Measurements from ENCODE around the gene ANKRD39. TPM values are rescaled to one million over a fixed set of nuclear protein-coding genes. Genes with fewer than 3 reads are reported as not detected.

ANKRD39 gene
- total RNA-seq, 1 experiment from 2014 or later: 29.4 TPM

DNA sequence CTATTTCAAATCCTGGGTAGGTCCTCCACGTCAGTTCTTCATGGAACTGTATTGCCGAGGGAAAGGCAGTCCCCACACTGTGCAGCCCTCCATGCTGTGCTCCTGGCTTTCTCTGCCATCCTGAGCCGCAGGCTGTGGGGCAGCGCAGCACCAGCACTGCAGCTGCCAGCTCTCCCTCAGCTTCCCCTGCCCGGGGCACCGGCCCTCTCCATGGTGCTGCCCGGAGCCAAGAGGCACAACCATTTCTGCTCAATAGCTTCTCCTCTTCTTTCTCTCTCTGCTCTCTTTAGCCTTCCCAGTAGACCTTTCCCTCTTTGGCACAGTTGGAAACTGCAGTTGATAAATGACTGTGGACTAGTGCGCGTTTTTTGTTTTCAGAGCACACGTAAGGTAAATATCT, 26.1 kb downstream of the ANKRD39 start:
- ATAC-seq (no peak), DNase-seq (no peak)
- CTCF ChIA-PET: no interaction called here
- Histone ChIP-seq H3K79me2 (ENCODE audit: low read length) (no peaks in the 10 kb centered on the region), H3K4me2 (ENCODE audit: low read length) (no peak overlapping the region), H3K9me3 (ENCODE audit: low read length) (no peaks in the 10 kb centered on the region), H3F3A (ENCODE audit: low read length, unreplicated experiment) (peaks cover 5% of the 10 kb centered on the region), H3K27ac (ENCODE audit: low read length) (no peak overlapping the region), H4K20me1 (ENCODE audit: low read length) (no peaks in the 10 kb centered on the region), H3K36me3 (ENCODE audit: low read depth, low read length) (peaks cover 12% of the 10 kb centered on the region), H3K27me3 (ENCODE audit: low read length) (no peaks in the 10 kb centered on the region), H2AFZ (ENCODE audit: low read length) (no peak overlapping the region), H3K9ac (ENCODE audit: low read length) (no peak overlapping the region), H3K4me3 (ENCODE audit: low read length) (no peak overlapping the region), H3K9me2 (replicated peaks; ENCODE audit: low read length) (no peaks in the 10 kb centered on the region), H3K4me1 (ENCODE audit: insufficient read depth, low read length) (peaks cover 11% of the 10 kb centered on the region)
- TF ChIP-seq, protein P1, sequence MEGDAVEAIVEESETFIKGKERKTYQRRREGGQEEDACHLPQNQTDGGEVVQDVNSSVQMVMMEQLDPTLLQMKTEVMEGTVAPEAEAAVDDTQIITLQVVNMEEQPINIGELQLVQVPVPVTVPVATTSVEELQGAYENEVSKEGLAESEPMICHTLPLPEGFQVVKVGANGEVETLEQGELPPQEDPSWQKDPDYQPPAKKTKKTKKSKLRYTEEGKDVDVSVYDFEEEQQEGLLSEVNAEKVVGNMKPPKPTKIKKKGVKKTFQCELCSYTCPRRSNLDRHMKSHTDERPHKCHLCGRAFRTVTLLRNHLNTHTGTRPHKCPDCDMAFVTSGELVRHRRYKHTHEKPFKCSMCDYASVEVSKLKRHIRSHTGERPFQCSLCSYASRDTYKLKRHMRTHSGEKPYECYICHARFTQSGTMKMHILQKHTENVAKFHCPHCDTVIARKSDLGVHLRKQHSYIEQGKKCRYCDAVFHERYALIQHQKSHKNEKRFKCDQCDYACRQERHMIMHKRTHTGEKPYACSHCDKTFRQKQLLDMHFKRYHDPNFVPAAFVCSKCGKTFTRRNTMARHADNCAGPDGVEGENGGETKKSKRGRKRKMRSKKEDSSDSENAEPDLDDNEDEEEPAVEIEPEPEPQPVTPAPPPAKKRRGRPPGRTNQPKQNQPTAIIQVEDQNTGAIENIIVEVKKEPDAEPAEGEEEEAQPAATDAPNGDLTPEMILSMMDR (conservative IDR thresholded peaks at IDR 0.05; ENCODE audit: low read depth, low read length): no peak
- TF ChIP-seq EZH2phosphoT487 (IDR thresholded peaks at IDR 0.05; ENCODE audit: borderline replicate concordance, low read length) (no peak), EZH2 (IDR thresholded peaks at IDR 0.05; ENCODE audit: low read length, unreplicated experiment) (no peak)
- intact Hi-C loops (cut with micrococcal nuclease): no loop called here
- POLR2A ChIA-PET (ENCODE audit: unreplicated experiment): no interaction called here
- BruUV-seq (replicated peaks): no TSS peak

DNA sequence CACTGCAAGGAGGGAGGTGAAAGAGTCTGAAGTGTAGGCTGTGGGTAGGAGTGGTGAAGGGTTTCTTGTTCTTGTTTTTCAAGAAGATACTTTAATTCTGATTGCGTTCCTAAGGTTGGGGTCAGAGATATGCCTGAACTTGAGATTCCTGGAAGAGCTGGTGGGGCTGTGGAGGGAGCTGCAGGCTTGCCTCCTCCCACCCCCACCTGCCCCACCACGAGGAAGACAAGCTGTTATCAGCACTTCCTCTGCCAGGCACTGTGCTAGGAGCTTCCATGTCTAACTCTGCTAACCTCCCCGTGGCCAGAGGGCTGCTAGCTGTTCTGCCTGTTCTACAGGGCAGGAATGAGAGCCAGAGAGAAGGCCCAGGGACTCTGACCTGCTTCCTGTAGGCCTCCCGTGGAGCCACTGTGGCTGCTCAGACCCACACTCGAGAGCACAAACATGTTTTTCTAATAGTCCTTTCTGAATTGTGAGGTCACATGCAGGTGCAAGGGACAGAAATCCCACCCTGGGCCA, 27.7 kb downstream of the ANKRD39 start:
- H2AFZ ChIP-seq (ENCODE audit: low read length): no peak overlapping the region
- no peak for DNase-seq
- H3K4me3 ChIP-seq (ENCODE audit: low read length): no peak overlapping the region
- peaks cover 11% of the 10 kb centered on the region for H3K4me1 ChIP-seq (ENCODE audit: insufficient read depth, low read length)
- ChIA-PET POLR2A (ENCODE audit: unreplicated experiment) (no interaction called here), CTCF (no interaction called here)
- H3K9ac ChIP-seq (ENCODE audit: low read length): no peak overlapping the region
- peaks cover 12% of the 10 kb centered on the region for H3K36me3 ChIP-seq (ENCODE audit: low read depth, low read length)
- H3K9me3 ChIP-seq (ENCODE audit: low read length): no peaks in the 10 kb centered on the region
- TF ChIP-seq EZH2phosphoT487 (IDR thresholded peaks at IDR 0.05; ENCODE audit: borderline replicate concordance, low read length) (no peak), EZH2 (IDR thresholded peaks at IDR 0.05; ENCODE audit: low read length, unreplicated experiment) (no peak)
- TF ChIP-seq, protein P1 (conservative IDR thresholded peaks at IDR 0.05; ENCODE audit: low read depth, low read length): no peak
- BruUV-seq (replicated peaks): no TSS peak
- no peaks in the 10 kb centered on the region for H3K9me2 ChIP-seq (replicated peaks; ENCODE audit: low read length)
- no peak for ATAC-seq
- H3F3A ChIP-seq (ENCODE audit: low read length, unreplicated experiment): peaks cover 5% of the 10 kb centered on the region
- no peak overlapping the region for H3K27ac ChIP-seq (ENCODE audit: low read length)
- H3K4me2 ChIP-seq (ENCODE audit: low read length): no peak overlapping the region
- H3K27me3 ChIP-seq (ENCODE audit: low read length): no peaks in the 10 kb centered on the region
- intact Hi-C loops (cut with micrococcal nuclease): no loop called here
- peaks cover 7% of the 10 kb centered on the region; the same call in 1 of the 2 replicates for H3K79me2 ChIP-seq (ENCODE audit: low read length)
- H4K20me1 ChIP-seq (ENCODE audit: low read length): no peaks in the 10 kb centered on the region

DNA sequence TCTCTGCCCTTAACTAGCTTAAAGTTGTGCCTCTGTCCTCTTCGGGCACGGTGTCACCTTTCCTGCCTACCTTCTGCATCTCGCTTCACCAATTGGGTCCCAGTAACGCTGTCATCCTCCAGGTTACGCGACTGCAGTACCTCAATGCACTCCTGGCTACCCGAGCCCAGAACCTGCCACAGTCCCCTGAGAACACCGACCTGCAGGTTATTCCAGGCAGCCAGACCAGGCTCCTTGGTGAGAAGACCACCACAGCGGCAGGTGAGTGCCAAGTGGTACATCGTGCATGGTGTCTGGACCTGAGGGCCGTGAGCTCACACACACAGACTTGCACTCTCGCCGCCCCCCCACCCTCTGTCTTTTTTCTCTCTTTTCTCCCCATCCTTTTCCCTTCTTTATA, 28.9 kb downstream of the ANKRD39 start:
- Histone ChIP-seq H3K36me3 (ENCODE audit: low read depth, low read length) (peaks cover 12% of the 10 kb centered on the region), H3K9me2 (replicated peaks; ENCODE audit: low read length) (no peaks in the 10 kb centered on the region), H3K9ac (ENCODE audit: low read length) (no peak overlapping the region), H3F3A (ENCODE audit: low read length, unreplicated experiment) (peaks cover 5% of the 10 kb centered on the region), H3K27me3 (ENCODE audit: low read length) (no peaks in the 10 kb centered on the region), H3K4me2 (ENCODE audit: low read length) (no peak overlapping the region), H4K20me1 (ENCODE audit: low read length) (peaks cover 6% of the 10 kb centered on the region; the same call in 1 of the 2 replicates), H3K9me3 (ENCODE audit: low read length) (no peaks in the 10 kb centered on the region), H2AFZ (ENCODE audit: low read length) (no peak overlapping the region), H3K4me1 (ENCODE audit: insufficient read depth, low read length) (peaks cover 20% of the 10 kb centered on the region), H3K4me3 (ENCODE audit: low read length) (no peak overlapping the region), H3K27ac (ENCODE audit: low read length) (no peak overlapping the region), H3K79me2 (ENCODE audit: low read length) (peaks cover 15% of the 10 kb centered on the region; the same call in 1 of the 2 replicates)
- no peak for DNase-seq
- ATAC-seq: no peak
- CTCF ChIA-PET: no interaction called here
- intact Hi-C loops (cut with micrococcal nuclease): no loop called here
- TF ChIP-seq EZH2 (IDR thresholded peaks at IDR 0.05; ENCODE audit: low read length, unreplicated experiment) (no peak), EZH2phosphoT487 (IDR thresholded peaks at IDR 0.05; ENCODE audit: borderline replicate concordance, low read length) (no peak)
- POLR2A ChIA-PET (ENCODE audit: unreplicated experiment): interaction anchor here (0.6 kb wide), 1 partner anchor 48 kb away, joined by 5 read pairs; no protein-coding TSS in a partner anchor
- no TSS peak for BruUV-seq (replicated peaks)

All from PC-3 (cell line).